Small intestine (tissue), 7 donors: ENCODE data around the gene RNASEH2A. TPM values are rescaled to one million over a fixed set of nuclear protein-coding genes. Genes with fewer than 3 reads are reported as not detected.

Source experiments
- DNase-seq, 2 donors: peaks; one replicate each; pipeline versions ENCODE4 v3.0.0 to v3.0.0-alpha.2; 2013
- FAIRE-seq: peaks from 2 replicates; lab custom pipeline; 2012; peaks lifted over from hg19 to GRCh38; lab: Jason Lieb, UNC
- H3K27ac ChIP-seq, 3 donors: one replicate each; pipeline ENCODE4 v1.5.1; 2013; ENCODE audit warnings: low read length in 2 of 3, mild to moderate bottlenecking in 2 of 3, control low read depth in 1 of 3, inconsistent platforms in 1 of 3, low read depth in 1 of 3, moderate library complexity in 1 of 3
- H3K27me3 ChIP-seq, 3 donors: one replicate each; pipeline ENCODE4 v1.6.1; 2013; ENCODE audit warnings: low read length in 3 of 3, inconsistent platforms in 1 of 3; ENCODE audit not compliant: control insufficient read depth in 3 of 3, insufficient read depth in 3 of 3
- H3K36me3 ChIP-seq, 3 donors: one replicate each; pipeline ENCODE4 v1.6.1; 2013; ENCODE audit warnings: low read length in 3 of 3, inconsistent platforms in 1 of 3, low read depth in 1 of 3, mild to moderate bottlenecking in 1 of 3, moderate library complexity in 1 of 3; ENCODE audit not compliant: control insufficient read depth in 3 of 3, insufficient read depth in 2 of 3
- H3K4me1 ChIP-seq, 3 donors: one replicate each; pipeline ENCODE4 v1.6.1; 2013; ENCODE audit warnings: low read length in 2 of 3, inconsistent platforms in 1 of 3, low read depth in 1 of 3, mild to moderate bottlenecking in 1 of 3, moderate library complexity in 1 of 3; ENCODE audit not compliant: control insufficient read depth in 3 of 3, insufficient read depth in 2 of 3
- H3K4me3 ChIP-seq, 3 donors: one replicate each; pipeline ENCODE4 v1.5.1; 2013; ENCODE audit warnings: low read length in 3 of 3, control low read depth in 1 of 3, inconsistent platforms in 1 of 3, low read depth in 1 of 3, mild to moderate bottlenecking in 1 of 3, moderate library complexity in 1 of 3
- H3K9me3 ChIP-seq, 2 donors: one replicate each; pipeline ENCODE4 v1.6.1; 2013; ENCODE audit warnings: low read depth in 1 of 2, low read length in 1 of 2; ENCODE audit not compliant: control insufficient read depth in 2 of 2, insufficient read depth in 1 of 2
- WGBS, 3 donors: extraction: QIAGEN DNeasy Blood & Tissue Kit; methylation state at CpG; one replicate each; pipeline ENCODE4 v1.1.7; 2013; 5-methylcytosine and 5-hydroxymethylcytosine counted together
- polyA plus RNA-seq, 4 donors: library from polyadenylated mRNA; stranded (reverse) in 3 of 4; unstranded in 1 of 4; fragments of 200-250 nt in 3 of 4; fragments of 120-200 nt in 1 of 4; gene quantifications; one replicate each; pipeline versions ENCODE4 v1.2.1 to v1.2.3, GENCODE V29; 2013
- donor health status: healthy with polysubstance abuse.
- donor health status: control.
- donor health status: control.
- donor health status: Bipolar disorder and iron deficiency.
- donor health status: healthy.

Gene RNASEH2A
- polyA plus RNA-seq, 4 donors: 3.1 to 22.3 (median 12.8) TPM

DNA sequence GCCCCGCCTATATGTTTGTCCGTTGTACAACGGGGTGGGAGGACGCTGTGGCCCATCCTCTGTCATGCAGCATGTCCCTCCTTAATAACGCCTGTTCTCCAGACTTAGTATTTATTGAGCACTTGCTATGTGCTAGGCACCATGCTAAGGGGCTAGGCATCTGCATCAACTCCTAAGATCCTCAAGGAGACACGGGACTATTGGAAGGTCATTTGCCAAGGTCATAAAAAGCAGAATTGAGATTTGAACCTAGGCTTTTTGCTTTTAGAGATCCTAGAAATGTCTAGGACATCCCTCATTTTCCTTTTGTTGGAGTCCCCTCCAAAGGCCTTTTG, 30.1 kb downstream of the RNASEH2A start:
- Histone ChIP-seq H3K36me3 (no peaks in the 10 kb centered on the region), H3K9me3 (peaks cover 0 to 5% of the 10 kb centered on the region in 2 donors), H3K4me1 (peaks cover 0 to 8% (median 7%) of the 10 kb centered on the region in 3 donors), H3K4me3 (no peak overlapping the region), H3K27me3 (peaks cover 3 to 93% (median 61%) of the 10 kb centered on the region in 3 donors), H3K27ac (no peak overlapping the region)
- DNase-seq (no peak), FAIRE-seq (no peak)
- WGBS, 3 donors: 3 to 6% (median 5%) methylated on average over 6 of the region's 6 CpGs

DNA sequence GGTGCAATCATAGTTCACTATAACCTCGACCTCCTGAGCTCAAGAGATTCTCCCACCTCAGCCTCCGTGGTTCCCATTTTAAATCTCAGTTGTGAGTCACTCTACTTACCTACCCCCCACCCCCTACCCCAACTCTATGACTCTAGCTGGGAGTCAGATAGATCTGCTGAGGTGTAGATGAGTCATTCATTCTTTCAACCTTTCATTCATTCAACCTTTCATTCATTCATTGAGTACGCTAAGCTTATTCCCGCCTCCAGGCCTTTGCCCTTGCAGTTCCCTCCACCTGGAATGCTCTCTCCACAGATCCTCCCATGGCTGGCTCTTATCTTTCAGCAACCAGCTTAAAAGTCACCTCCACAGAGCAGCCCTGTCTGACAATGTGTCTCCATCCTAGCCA, 30.8 kb downstream of the RNASEH2A start:
- DNase-seq (no peak), FAIRE-seq (no peak)
- no peaks in the 10 kb centered on the region for H3K36me3 ChIP-seq
- peaks cover 0 to 8% (median 7%) of the 10 kb centered on the region in 3 donors for H3K4me1 ChIP-seq
- peaks cover 0 to 5% of the 10 kb centered on the region in 2 donors for H3K9me3 ChIP-seq
- peaks cover 3 to 96% (median 66%) of the 10 kb centered on the region in 3 donors for H3K27me3 ChIP-seq
- 41 to 66% (median 55%) methylated on average over 4 of the region's 4 CpGs for WGBS, 3 donors
- H3K27ac ChIP-seq: no peak overlapping the region
- H3K4me3 ChIP-seq: no peak overlapping the region

DNA sequence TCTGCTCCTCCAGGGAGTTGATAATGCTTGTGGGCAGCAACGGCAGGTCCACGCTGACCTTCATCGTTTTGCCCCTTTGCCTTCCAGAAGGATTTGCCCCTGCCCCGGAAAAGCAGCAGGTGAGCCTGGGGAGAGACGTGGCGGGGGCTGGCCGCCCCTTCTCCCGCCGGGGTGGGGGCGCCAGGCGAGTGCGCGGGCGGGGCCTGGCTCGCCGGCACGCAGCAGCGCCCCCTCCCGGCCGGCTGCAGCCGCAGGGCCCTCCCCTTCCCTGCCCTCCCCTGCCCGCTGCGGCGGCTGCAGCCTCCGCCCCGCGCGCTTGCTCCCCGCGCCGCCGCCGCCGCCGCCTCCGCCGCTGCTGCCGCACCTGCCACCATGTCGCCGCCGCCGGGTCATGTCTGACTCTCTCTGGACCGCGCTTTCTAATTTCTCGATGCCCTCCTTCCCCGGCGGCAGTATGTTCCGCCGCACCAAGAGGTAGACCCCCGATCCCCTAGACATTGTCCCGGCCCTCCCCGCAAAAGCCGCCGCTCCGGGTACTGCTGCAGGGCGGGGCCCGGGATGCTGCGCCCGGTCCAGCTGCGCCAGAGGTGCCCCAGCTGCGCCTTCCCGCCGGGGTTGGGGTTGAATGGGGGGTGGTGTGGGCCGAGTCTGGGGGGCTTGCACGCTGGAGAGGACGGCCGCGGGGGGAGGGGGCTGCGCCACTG, 31.9 kb downstream of the RNASEH2A start, which contains the start of gene MAST1:
TSS of gene MAST1 (plus strand) at position 334 of the 704 bp plus-strand sequence. CDS start at position 392, 58 bp downstream.
- FAIRE-seq (no peak), DNase-seq (peak; percentile 29 to 72)
- Histone ChIP-seq H3K4me3 (peak within 1 kb of the TSS in 2 of 3 donors; percentile 18 to 31), H3K9me3 (peaks cover 0 to 5% of the 10 kb centered on the region in 2 donors), H3K36me3 (no peaks in the 10 kb centered on the region), H3K27me3 (peaks cover 3 to 89% (median 60%) of the 10 kb centered on the region in 3 donors), H3K27ac (no peak within 1 kb of the TSS), H3K4me1 (peaks cover 0 to 8% (median 2%) of the 10 kb centered on the region in 3 donors)
- 1% methylated on average over 30 to 69 of the region's 69 CpGs for WGBS, 3 donors

DNA sequence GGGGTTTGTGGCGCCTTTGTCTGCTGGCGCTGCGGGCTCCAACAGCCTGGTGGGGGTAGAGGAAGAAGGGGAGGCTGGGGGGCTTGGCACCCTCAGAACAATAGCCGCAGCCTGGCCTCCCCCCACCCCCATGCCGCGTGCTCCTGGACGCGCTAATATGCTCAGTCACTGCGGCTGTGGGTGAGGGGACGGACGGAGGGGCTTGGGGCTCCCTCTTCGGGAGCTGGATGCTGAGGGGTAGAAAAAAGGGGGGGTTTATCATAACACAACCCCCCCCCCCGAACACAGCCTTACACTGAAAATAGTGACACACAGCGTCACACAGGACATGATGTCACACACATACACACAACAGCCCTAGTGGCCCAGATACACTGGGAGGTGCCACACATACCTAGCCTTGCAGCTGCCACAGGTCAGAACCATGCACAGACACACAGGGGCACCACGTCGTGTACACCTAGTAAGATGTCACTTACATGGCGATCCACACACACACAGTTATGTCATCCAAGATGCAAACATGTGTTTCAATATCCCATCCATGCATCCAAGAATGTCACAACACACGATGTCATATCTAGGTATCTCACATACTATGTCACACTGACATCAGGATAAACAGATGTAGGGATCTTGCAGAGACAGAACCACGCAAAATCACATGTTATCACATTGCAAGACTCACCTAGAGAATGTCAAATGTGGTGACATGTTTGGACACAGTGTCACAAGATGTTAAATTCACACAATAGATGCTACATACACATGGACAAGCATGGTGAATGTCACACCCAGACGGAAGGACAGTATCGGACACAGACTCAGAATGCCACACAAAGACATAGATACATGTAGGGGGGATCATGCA, 32.7 kb downstream of the RNASEH2A start:
- peaks cover 3 to 87% (median 59%) of the 10 kb centered on the region in 3 donors for H3K27me3 ChIP-seq
- no peak overlapping the region for H3K27ac ChIP-seq
- peaks cover 0 to 5% of the 10 kb centered on the region in 2 donors for H3K9me3 ChIP-seq
- DNase-seq: no peak
- WGBS, 3 donors: 15 to 24% (median 15%) methylated on average over 19 to 21 of the region's 21 CpGs
- no peak for FAIRE-seq
- H3K4me3 ChIP-seq: peak overlapping the region in 2 of 3 donors; percentile 18 to 31
- no peaks in the 10 kb centered on the region for H3K36me3 ChIP-seq
- H3K4me1 ChIP-seq: peaks cover 0 to 8% (median 0%) of the 10 kb centered on the region in 3 donors

DNA sequence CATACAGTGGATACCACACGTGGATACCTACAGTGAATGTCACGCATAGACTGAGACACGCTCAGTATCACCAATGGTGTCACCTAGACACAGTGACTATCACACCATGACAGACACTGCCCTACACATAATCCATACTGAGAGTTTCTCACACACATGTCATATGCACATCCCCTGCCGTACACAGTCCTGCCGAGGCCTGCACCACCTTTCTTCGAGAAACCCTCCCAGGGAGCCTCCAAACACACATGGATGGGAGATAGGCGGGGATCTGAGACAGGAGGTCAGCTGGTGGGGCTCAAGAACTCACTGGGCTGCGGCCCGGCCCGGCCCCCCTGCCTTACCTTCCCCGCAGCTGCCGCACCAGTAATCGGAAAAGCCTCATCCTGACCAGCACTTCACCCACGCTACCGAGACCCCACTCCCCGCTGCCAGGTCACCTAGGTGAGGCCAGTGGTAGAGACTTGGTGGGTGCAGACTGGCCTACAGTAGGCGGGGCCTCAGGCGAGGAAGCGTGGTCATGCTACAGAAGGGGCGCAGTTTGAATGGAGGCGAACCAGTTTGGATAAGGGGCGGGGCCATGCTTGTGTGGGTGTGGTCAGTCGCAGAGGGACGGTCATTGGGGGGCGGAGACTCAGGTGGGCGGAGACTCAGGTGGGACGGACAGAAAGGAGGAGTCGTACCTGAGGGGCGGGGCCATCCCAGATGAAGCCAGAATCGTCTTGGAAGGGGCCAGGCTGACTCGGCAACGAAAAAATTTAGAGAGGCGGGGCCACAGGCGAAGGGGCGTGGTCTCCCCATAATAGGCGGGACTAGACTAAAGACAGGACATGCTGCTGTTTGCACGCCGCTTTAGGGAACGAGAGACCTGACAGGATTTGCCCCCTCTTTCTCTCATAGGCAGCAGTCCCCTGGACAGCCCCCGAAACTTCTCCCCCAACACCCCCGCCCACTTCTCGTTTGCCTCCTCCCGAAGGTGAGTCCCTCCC, 34.0 kb downstream of the RNASEH2A start:
- Histone ChIP-seq H3K9me3 (no peaks in the 10 kb centered on the region), H3K4me1 (peaks cover 0 to 8% (median 0%) of the 10 kb centered on the region in 3 donors), H3K27ac (no peak overlapping the region), H3K36me3 (no peaks in the 10 kb centered on the region), H3K27me3 (peaks cover 3 to 79% (median 46%) of the 10 kb centered on the region in 3 donors), H3K4me3 (peak overlapping the region in 1 of 3 donors; percentile 11)
- DNase-seq (peak; percentile 61 to 65), FAIRE-seq (no peak)
- WGBS, 3 donors: 20 to 24% (median 23%) methylated on average over 42 to 43 of the region's 43 CpGs

DNA sequence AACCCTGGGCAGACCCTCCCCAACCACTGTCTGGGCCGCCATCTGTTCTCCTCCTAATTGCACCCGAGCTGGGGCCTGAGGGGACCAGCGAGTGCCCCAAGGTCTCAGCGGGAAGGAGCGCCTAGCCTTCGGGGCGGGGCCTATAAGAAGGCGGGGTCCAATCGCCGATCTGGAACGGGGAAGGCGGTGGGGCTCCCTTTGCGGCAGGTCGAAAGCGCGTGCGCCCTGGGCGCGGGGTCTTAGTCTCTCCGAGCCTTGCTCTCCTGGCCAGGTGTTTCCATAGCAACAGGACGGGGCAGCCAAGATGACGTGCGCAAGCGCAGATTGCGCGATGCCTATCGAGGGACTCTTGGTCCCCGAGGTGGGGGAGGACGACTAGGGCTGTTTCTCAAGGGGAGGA, 34.7 kb downstream of the RNASEH2A start:
- Histone ChIP-seq H3K27ac (no peak overlapping the region), H3K9me3 (no peaks in the 10 kb centered on the region), H3K4me3 (peak overlapping the region in 1 of 3 donors; percentile 11), H3K36me3 (no peaks in the 10 kb centered on the region), H3K4me1 (peaks cover 0 to 8% (median 0%) of the 10 kb centered on the region in 3 donors), H3K27me3 (peaks cover 3 to 73% (median 39%) of the 10 kb centered on the region in 3 donors)
- DNase-seq: peak in 1 of 2 donors; percentile 43
- 3 to 6% (median 4%) methylated on average over 29 of the region's 29 CpGs for WGBS, 3 donors
- FAIRE-seq: no peak

DNA sequence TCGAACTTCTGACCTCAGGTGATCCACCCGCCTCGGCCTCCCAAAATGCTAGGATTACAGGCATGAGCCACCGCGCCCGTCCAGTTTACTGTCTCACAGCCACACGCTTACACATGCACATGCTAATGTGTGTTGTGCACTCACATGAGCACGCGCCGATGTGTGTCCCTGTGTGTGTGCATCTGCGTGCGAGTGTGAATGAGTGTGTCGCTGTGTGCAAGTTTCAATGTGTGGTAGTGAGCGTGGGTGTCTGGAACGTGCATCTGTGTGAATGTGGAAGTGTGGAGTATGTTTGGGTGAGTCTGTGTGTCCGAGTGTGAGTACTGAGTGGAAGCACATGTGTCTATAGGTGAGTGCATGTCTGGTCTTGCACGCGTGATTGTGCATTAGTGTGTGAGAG, 36.1 kb downstream of the RNASEH2A start:
- peaks cover 0 to 12% (median 0%) of the 10 kb centered on the region in 3 donors for H3K4me1 ChIP-seq
- H3K36me3 ChIP-seq: no peaks in the 10 kb centered on the region
- 91 to 92% (median 91%) methylated on average over 18 of the region's 18 CpGs for WGBS, 3 donors
- peaks cover 3 to 72% (median 32%) of the 10 kb centered on the region in 3 donors for H3K27me3 ChIP-seq
- no peak for DNase-seq
- H3K4me3 ChIP-seq: no peak overlapping the region
- no peak for FAIRE-seq
- H3K27ac ChIP-seq: no peak overlapping the region
- H3K9me3 ChIP-seq: no peaks in the 10 kb centered on the region
